Calu3 (cell line): ENCODE results near the gene MCF2L2. TPM values are rescaled to one million over a fixed set of nuclear protein-coding genes. Genes with fewer than 3 reads are reported as not detected.

Source experiments
- BruUV-seq: library from RNA; stranded (reverse); fragments of 400-500 nt; replicated peaks from 2 replicates; lab custom pipeline; 2021; lab: Mats Ljungman, UMichigan
- CTCF ChIA-PET: fragments of 300-600 bp; sonication (Branson Sonifier 250); formaldehyde crosslinking; loops from one replicate; lab custom pipeline; 2022; ENCODE audit warnings: antibody characterized with exemption; lab: Charles Lee
- DNase-seq: peaks from one replicate; pipeline ENCODE4 v3.0.0; 2022
- H3K27ac Mint-ChIP-seq: one replicate; pipeline ENCODE4 v1.8.0; 2022; ENCODE audit warnings: mixed read lengths; ENCODE audit not compliant: unreplicated experiment
- H3K27me3 Mint-ChIP-seq: one replicate; pipeline ENCODE4 v1.8.0; 2022; ENCODE audit warnings: mixed read lengths; ENCODE audit not compliant: unreplicated experiment
- H3K36me3 Mint-ChIP-seq: one replicate; pipeline ENCODE4 v1.8.0; 2022; ENCODE audit warnings: mild to moderate bottlenecking, moderate library complexity, mixed read lengths; ENCODE audit not compliant: insufficient read depth, unreplicated experiment
- H3K4me1 Mint-ChIP-seq: one replicate; pipeline ENCODE4 v1.8.0; 2022; ENCODE audit warnings: mild to moderate bottlenecking, low read depth, mixed read lengths; ENCODE audit not compliant: unreplicated experiment
- H3K4me3 Mint-ChIP-seq: one replicate; pipeline ENCODE4 v1.8.0; 2022; ENCODE audit warnings: mild to moderate bottlenecking, low read depth, moderate library complexity, mixed read lengths; ENCODE audit not compliant: unreplicated experiment
- H3K9me3 Mint-ChIP-seq: one replicate; pipeline ENCODE4 v1.8.0; 2022; ENCODE audit warnings: low read depth, mixed read lengths; ENCODE audit not compliant: unreplicated experiment
- CTCF ChIP-seq: fragments of 200-600 bp; IDR thresholded peaks from one replicate; pipeline ENCODE4 v1.8.0; 2022; ENCODE audit warnings: antibody characterized with exemption; ENCODE audit not compliant: unreplicated experiment
- intact Hi-C: fragments of 100-400 bp; cut with micrococcal nuclease; formaldehyde crosslinking; loops from one replicate; pipeline ENCODE4 v1.10.0; 2022; ENCODE audit not compliant: unreplicated experiment
- total RNA-seq: library from RNA; stranded (reverse); gene quantifications from 2 replicates; pipeline ENCODE4 v1.2.3, GENCODE V29; 2022

The MCF2L2 gene
- total RNA-seq, 1 experiment from 2014 or later = 0.35 TPM

GRCh38 chr3:183317271-183317670 lies 111.1 kb downstream of the MCF2L2 start:
- intact Hi-C loops = no loop called here
- DNase-seq = no peak
- H3K27me3 Mint-ChIP-seq = no peaks in the 10 kb centered on the region
- H3K36me3 Mint-ChIP-seq = no peaks in the 10 kb centered on the region
- CTCF ChIA-PET = no interaction called here
- H3K9me3 Mint-ChIP-seq = no peaks in the 10 kb centered on the region
- H3K4me3 Mint-ChIP-seq = no peak overlapping the region
- TF ChIP-seq CTCF = no peak
- BruUV-seq = no TSS peak
- peaks cover 34% of the 10 kb centered on the region for H3K4me1 Mint-ChIP-seq
- no peak overlapping the region for H3K27ac Mint-ChIP-seq

DNA sequence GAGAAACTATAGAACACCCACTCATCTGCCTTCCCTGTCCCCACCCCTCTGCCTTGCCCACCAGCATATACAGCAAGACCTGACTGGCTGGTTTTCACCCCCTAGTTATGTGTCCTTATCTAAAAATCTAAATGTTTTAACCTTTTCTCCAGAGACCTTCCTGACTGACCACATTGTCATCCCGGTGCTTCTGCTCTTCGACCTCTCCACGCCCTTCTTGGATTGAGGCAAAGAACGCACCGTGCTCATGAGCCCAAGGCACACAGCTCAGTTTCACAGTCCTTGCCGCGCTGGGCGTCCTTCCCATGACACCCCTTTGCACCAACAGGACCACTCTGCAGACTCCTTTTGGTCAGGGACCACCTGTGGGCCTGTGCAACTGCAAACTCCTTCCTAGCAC lies 112.7 kb downstream of the MCF2L2 start:
- TF ChIP-seq CTCF = no peak
- no peak for DNase-seq
- Mint-ChIP-seq H3K27ac (no peak overlapping the region), H3K27me3 (no peaks in the 10 kb centered on the region), H3K36me3 (no peaks in the 10 kb centered on the region), H3K4me1 (peaks cover 34% of the 10 kb centered on the region), H3K9me3 (no peaks in the 10 kb centered on the region), H3K4me3 (no peak overlapping the region)
- intact Hi-C loops = no loop called here
- no TSS peak for BruUV-seq
- CTCF ChIA-PET = no interaction called here

GRCh38 chr3:183313764-183314163 lies 114.7 kb downstream of the MCF2L2 start:
- intact Hi-C loops = no loop called here
- no peak overlapping the region for H3K27ac Mint-ChIP-seq
- H3K9me3 Mint-ChIP-seq = no peaks in the 10 kb centered on the region
- peaks cover 33% of the 10 kb centered on the region for H3K4me1 Mint-ChIP-seq
- CTCF ChIA-PET = no interaction called here
- BruUV-seq = no TSS peak
- DNase-seq = no peak
- no peaks in the 10 kb centered on the region for H3K36me3 Mint-ChIP-seq
- no peak for TF ChIP-seq CTCF
- H3K4me3 Mint-ChIP-seq = no peak overlapping the region
- no peaks in the 10 kb centered on the region for H3K27me3 Mint-ChIP-seq

GRCh38 chr3:183313351-183313750 lies 115.1 kb downstream of the MCF2L2 start:
- CTCF ChIA-PET = no interaction called here
- no peak for TF ChIP-seq CTCF
- no peak for DNase-seq
- Mint-ChIP-seq H3K27ac (no peak overlapping the region), H3K4me3 (no peak overlapping the region), H3K36me3 (no peaks in the 10 kb centered on the region), H3K4me1 (peaks cover 33% of the 10 kb centered on the region), H3K27me3 (no peaks in the 10 kb centered on the region), H3K9me3 (no peaks in the 10 kb centered on the region)
- no TSS peak for BruUV-seq
- intact Hi-C loops = no loop called here
